ENCODE measurements around the gene NCOR2. TPM values are rescaled to one million over a fixed set of nuclear protein-coding genes. Genes with fewer than 3 reads are reported as not detected.

NCOR2 gene
- total and polyA plus RNA-seq, 4 donors: 39.1 to 248 (median 124) TPM

GRCh38 chr12:124581307-124582107 is 14.1 kb upstream of the NCOR2 start:
- no peak for ATAC-seq (ENCODE audit: low FRiP score)
- 76 to 79% methylated on average over 15 of the region's 15 CpGs for WGBS, 2 donors
- intact Hi-C loops (cut with DNase I): no loop called here
- Histone ChIP-seq H3K4me3 (ENCODE audit: low read length in 2 of 2) (no peak overlapping the region), H3K9me3 (ENCODE audit: control insufficient read depth, low read length) (no peaks in the 10 kb centered on the region), H3K27ac (ENCODE audit: low read depth in 1 of 2, low read length in 2 of 2) (no peak overlapping the region), H3K4me1 (ENCODE audit: control insufficient read depth in 1 of 2, insufficient read depth in 2 of 2, low read length in 2 of 2) (no peaks in the 10 kb centered on the region), H3K27me3 (ENCODE audit: control insufficient read depth in 1 of 2, insufficient read depth in 2 of 2, low read length in 1 of 2) (no peaks in the 10 kb centered on the region), H3K36me3 (ENCODE audit: control insufficient read depth in 1 of 2, insufficient read depth in 2 of 2, low read length in 1 of 2) (no peaks in the 10 kb centered on the region)
- no peak for DNase-seq

DNA sequence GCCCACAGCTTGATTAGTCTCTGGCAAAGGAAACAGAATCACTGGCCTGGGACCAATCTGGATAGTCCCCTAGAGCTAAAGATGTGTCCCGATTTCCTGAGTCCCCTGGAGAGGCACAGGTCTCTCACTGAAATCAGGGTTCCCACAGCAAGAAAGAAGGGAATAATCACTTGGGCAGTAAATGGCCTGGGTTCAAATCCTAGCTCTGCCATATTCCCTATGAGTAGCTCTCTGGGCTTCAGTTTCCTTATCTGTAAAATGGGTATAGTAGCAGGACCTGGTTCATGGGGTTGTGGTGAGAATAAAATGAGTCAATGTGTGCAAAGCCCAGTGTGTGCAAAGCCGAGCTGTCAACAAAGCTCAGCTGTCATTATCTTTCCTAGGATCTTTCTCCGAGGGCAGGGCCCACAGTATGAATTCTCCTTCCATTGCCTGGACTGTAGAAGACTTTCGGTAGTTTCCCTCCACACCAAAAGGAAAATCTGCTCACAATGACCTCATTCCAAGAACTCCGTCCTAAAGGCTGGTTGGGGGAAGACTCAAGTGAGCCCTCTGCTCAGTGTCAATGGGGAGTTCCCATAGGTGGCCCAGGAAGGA is 12.6 kb upstream of the NCOR2 start:
- DNase-seq: no peak
- no peaks in the 10 kb centered on the region for H3K4me1 ChIP-seq (ENCODE audit: control insufficient read depth in 1 of 2, insufficient read depth in 2 of 2, low read length in 2 of 2)
- H3K4me3 ChIP-seq (ENCODE audit: low read length in 2 of 2): no peak overlapping the region
- WGBS, 2 donors: 87 to 90% methylated on average over 5 of the region's 5 CpGs
- no peaks in the 10 kb centered on the region for H3K36me3 ChIP-seq (ENCODE audit: control insufficient read depth in 1 of 2, insufficient read depth in 2 of 2, low read length in 1 of 2)
- no peaks in the 10 kb centered on the region for H3K9me3 ChIP-seq (ENCODE audit: control insufficient read depth, low read length)
- H3K27me3 ChIP-seq (ENCODE audit: control insufficient read depth in 1 of 2, insufficient read depth in 2 of 2, low read length in 1 of 2): no peaks in the 10 kb centered on the region
- intact Hi-C loops (cut with DNase I): no loop called here
- no peak overlapping the region for H3K27ac ChIP-seq (ENCODE audit: low read depth in 1 of 2, low read length in 2 of 2)
- no peak for ATAC-seq (ENCODE audit: low FRiP score)

DNA sequence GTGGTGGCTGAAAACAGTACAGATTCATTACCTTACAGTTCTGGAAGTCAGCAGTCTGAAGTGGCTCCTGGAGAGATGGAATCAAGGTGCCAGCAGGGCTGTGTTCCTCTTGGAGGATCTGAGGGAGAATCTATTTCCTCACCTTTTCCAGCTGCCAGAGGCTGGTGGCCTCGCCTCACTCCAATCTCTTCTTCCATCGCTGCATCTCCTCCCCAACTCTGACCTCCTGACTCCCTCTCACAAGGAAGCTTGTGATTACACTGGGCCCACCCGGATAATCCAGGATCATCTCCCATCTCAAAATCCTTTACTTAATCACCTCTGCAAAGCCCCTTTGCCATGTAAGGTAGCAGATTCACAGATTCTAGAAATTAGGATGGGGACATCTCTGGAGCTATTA is 11.4 kb upstream of the NCOR2 start:
- DNase-seq (no peak), ATAC-seq (ENCODE audit: low FRiP score) (no peak)
- WGBS, 2 donors: 96 to 97% methylated on average over 3 of the region's 3 CpGs
- Histone ChIP-seq H3K27ac (ENCODE audit: low read depth in 1 of 2, low read length in 2 of 2) (no peak overlapping the region), H3K9me3 (ENCODE audit: control insufficient read depth, low read length) (no peaks in the 10 kb centered on the region), H3K36me3 (ENCODE audit: control insufficient read depth in 1 of 2, insufficient read depth in 2 of 2, low read length in 1 of 2) (no peaks in the 10 kb centered on the region), H3K4me1 (ENCODE audit: control insufficient read depth in 1 of 2, insufficient read depth in 2 of 2, low read length in 2 of 2) (no peaks in the 10 kb centered on the region), H3K27me3 (ENCODE audit: control insufficient read depth in 1 of 2, insufficient read depth in 2 of 2, low read length in 1 of 2) (no peaks in the 10 kb centered on the region), H3K4me3 (ENCODE audit: low read length in 2 of 2) (no peak overlapping the region)
- intact Hi-C loops (cut with DNase I): no loop called here

DNA sequence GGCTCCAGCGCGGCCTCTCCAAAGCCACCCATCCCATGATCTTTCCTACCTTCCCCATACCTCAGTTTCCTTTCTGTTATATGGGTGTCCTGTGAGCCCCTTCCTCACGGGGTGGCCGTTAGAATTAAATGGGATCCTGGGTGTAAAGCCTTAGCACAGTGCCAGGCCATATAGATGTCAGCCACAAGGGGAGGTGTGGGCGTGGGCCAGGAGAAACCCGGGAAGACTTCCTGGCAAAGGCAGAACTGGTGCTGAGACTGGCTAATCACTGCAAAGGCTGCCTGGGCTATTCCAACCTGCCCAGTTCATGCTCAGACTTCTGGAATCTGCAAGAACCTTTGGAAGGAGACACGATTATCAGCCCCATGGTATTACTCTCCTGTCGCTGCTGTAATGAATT is 11.0 kb upstream of the NCOR2 start:
- 94 to 95% methylated on average over 8 of the region's 8 CpGs for WGBS, 2 donors
- no peak for DNase-seq
- intact Hi-C loops (cut with DNase I): no loop called here
- no peak for ATAC-seq (ENCODE audit: low FRiP score)
- Histone ChIP-seq H3K27me3 (ENCODE audit: control insufficient read depth in 1 of 2, insufficient read depth in 2 of 2, low read length in 1 of 2) (no peaks in the 10 kb centered on the region), H3K4me3 (ENCODE audit: low read length in 2 of 2) (no peak overlapping the region), H3K4me1 (ENCODE audit: control insufficient read depth in 1 of 2, insufficient read depth in 2 of 2, low read length in 2 of 2) (no peaks in the 10 kb centered on the region), H3K36me3 (ENCODE audit: control insufficient read depth in 1 of 2, insufficient read depth in 2 of 2, low read length in 1 of 2) (no peaks in the 10 kb centered on the region), H3K9me3 (ENCODE audit: control insufficient read depth, low read length) (no peaks in the 10 kb centered on the region), H3K27ac (ENCODE audit: low read depth in 1 of 2, low read length in 2 of 2) (no peak overlapping the region)

DNA sequence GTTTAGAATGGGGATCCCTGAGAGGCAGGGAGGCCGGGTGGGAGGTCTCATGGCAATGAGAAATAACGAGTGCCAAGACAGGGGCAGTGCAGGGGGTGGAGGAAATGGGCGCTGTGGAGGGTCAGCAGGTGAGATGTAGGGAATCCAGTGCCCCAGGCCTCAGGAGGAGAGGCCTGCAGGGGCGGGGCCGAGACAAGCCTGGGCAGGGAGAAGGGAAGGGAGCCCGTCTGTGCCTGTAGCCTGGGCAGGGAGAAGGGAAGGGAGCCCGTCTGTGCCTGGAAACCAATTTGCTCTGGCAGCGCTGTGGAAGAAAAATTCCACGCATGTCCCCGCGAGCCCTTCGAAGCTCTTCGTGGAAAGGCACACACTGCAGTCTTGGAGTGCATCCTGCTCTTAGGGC is 10.6 kb upstream of the NCOR2 start:
- WGBS, 2 donors: 87 to 88% methylated on average over 13 of the region's 13 CpGs
- intact Hi-C loops (cut with DNase I): no loop called here
- no peak for DNase-seq

DNA sequence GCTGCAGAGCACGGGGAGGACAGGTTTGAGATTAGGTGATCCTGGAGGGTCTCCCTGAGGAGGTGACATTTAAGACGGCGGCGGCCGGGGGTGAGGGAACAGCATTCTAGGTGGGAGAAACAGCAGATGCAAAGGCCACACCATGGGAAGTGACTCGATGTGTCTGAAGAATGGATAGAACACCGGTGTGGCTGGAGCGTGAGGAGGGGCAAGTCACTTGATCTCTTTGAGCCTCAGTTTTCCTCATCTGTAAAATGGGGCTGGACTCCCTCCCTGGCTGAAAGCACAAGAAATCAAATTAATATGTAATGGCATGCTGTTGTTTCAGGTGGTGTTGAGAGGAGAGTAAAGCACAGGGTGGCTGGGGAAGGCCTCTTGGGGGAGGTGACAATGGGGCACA is 10.0 kb upstream of the NCOR2 start:
- 98% methylated on average over 8 of the region's 8 CpGs for WGBS, 2 donors
- intact Hi-C loops (cut with DNase I): no loop called here
- H3K4me1 ChIP-seq (ENCODE audit: control insufficient read depth in 1 of 2, insufficient read depth in 2 of 2, low read length in 2 of 2): no peaks in the 10 kb centered on the region
- H3K27ac ChIP-seq (ENCODE audit: low read depth in 1 of 2, low read length in 2 of 2): no peak overlapping the region
- no peaks in the 10 kb centered on the region for H3K27me3 ChIP-seq (ENCODE audit: control insufficient read depth in 1 of 2, insufficient read depth in 2 of 2, low read length in 1 of 2)
- H3K9me3 ChIP-seq (ENCODE audit: control insufficient read depth, low read length): no peaks in the 10 kb centered on the region
- H3K4me3 ChIP-seq (ENCODE audit: low read length in 2 of 2): no peak overlapping the region
- H3K36me3 ChIP-seq (ENCODE audit: control insufficient read depth in 1 of 2, insufficient read depth in 2 of 2, low read length in 1 of 2): no peaks in the 10 kb centered on the region
- ATAC-seq (ENCODE audit: low FRiP score): no peak
- no peak for DNase-seq

More for the DNA sequence above, 10.6 kb upstream of the NCOR2 start:
- Histone ChIP-seq H3K27ac (ENCODE audit: low read depth in 1 of 2, low read length in 2 of 2) (no peak overlapping the region), H3K36me3 (ENCODE audit: control insufficient read depth in 1 of 2, insufficient read depth in 2 of 2, low read length in 1 of 2) (no peaks in the 10 kb centered on the region), H3K9me3 (ENCODE audit: control insufficient read depth, low read length) (no peaks in the 10 kb centered on the region), H3K4me3 (ENCODE audit: low read length in 2 of 2) (no peak overlapping the region), H3K4me1 (ENCODE audit: control insufficient read depth in 1 of 2, insufficient read depth in 2 of 2, low read length in 2 of 2) (no peaks in the 10 kb centered on the region), H3K27me3 (ENCODE audit: control insufficient read depth in 1 of 2, insufficient read depth in 2 of 2, low read length in 1 of 2) (no peaks in the 10 kb centered on the region)
- no peak for ATAC-seq (ENCODE audit: low FRiP score)

- Histone ChIP-seq H3K9me3 (ENCODE audit: control insufficient read depth, low read length) (no peaks in the 10 kb centered on the region), H3K27ac (ENCODE audit: low read depth in 1 of 2, low read length in 2 of 2) (no peak overlapping the region), H3K4me3 (ENCODE audit: low read length in 2 of 2) (no peak overlapping the region), H3K4me1 (ENCODE audit: control insufficient read depth in 1 of 2, insufficient read depth in 2 of 2, low read length in 2 of 2) (no peaks in the 10 kb centered on the region), H3K36me3 (ENCODE audit: control insufficient read depth in 1 of 2, insufficient read depth in 2 of 2, low read length in 1 of 2) (no peaks in the 10 kb centered on the region), H3K27me3 (ENCODE audit: control insufficient read depth in 1 of 2, insufficient read depth in 2 of 2, low read length in 1 of 2) (no peaks in the 10 kb centered on the region)
- DNase-seq (no peak), ATAC-seq (ENCODE audit: low FRiP score) (no peak)
- intact Hi-C loops (cut with DNase I): no loop called here
- WGBS, 2 donors: 97% methylated on average over 8 of the region's 8 CpGs
Measured at GRCh38 chr12:124576061-124576650, 8.7 kb upstream of the NCOR2 start.

GRCh38 chr12:124573839-124574786 is 6.7 kb upstream of the NCOR2 start:
- ATAC-seq (ENCODE audit: low FRiP score) (no peak), DNase-seq (no peak)
- 87 to 90% methylated on average over 18 of the region's 18 CpGs for WGBS, 2 donors
- Histone ChIP-seq H3K4me3 (ENCODE audit: low read length in 2 of 2) (no peak overlapping the region), H3K27ac (ENCODE audit: low read depth in 1 of 2, low read length in 2 of 2) (no peak overlapping the region), H3K9me3 (ENCODE audit: control insufficient read depth, low read length) (no peaks in the 10 kb centered on the region), H3K36me3 (ENCODE audit: control insufficient read depth in 1 of 2, insufficient read depth in 2 of 2, low read length in 1 of 2) (no peaks in the 10 kb centered on the region), H3K4me1 (ENCODE audit: control insufficient read depth in 1 of 2, insufficient read depth in 2 of 2, low read length in 2 of 2) (no peaks in the 10 kb centered on the region), H3K27me3 (ENCODE audit: control insufficient read depth in 1 of 2, insufficient read depth in 2 of 2, low read length in 1 of 2) (no peaks in the 10 kb centered on the region)
- intact Hi-C loops (cut with DNase I): loop anchor here in 1 of 2 donors (5.0 kb wide), 1 partner anchor 38 kb away; no protein-coding TSS in a partner anchor

Data from aorta (tissue), 5 donors.